NCI-H2196 (cell line): ENCODE data around the gene UXS1.

Experiments
- DNase-seq: peaks from one replicate; lab custom pipeline; 2025; ENCODE audit not compliant: unreplicated experiment; lab: John Stamatoyannopoulos, UW

UXS1 gene

GRCh38 chr2:106161938-106162820 is 31.9 kb downstream of the UXS1 start:
- DNase-seq, result peak; percentile 5

DNA sequence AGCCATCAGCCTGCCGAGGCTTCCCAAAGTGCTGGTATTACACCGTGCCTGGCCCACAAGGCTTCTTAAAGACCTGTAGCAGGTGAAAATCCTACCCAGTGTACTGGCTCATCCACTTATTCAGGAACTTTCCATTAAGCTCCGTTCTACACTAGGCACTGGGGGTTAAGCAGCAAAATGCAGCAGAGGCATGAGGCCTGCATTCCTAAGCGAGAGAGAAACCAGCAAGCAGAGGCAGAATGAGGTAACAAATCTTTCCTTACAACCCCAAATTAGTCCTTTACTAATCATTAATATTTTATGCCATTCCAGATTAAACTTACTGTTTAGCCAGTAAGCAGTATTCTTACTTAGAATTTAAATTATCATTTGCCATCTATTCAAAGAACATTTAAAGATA is 32.8 kb downstream of the UXS1 start:
- DNase-seq, result no peak

- DNase-seq, result no peak
Observed at GRCh38 chr2:106160786-106161261, 33.3 kb downstream of the UXS1 start.

- no peak for DNase-seq
Observed at GRCh38 chr2:106159866-106160785, 34.0 kb downstream of the UXS1 start.

DNA sequence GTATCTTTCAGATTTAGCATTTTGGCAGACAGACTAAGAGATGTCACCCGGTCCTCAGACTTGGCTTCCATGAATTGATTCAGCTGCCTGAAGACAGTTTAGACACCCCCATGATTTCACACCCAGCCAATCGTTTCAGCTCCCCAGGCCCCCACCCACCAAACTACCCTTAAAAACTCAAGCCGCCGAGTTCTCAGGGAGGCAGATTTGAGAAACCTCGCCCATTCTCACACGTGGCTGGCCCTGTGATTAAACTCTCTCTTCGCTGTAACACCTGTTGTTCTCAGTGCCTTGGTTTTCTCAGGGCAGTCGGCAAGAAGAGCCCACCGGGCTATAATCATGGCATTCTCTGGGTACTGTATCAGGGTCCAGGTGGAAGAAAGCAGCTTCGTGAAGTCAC is 35.2 kb downstream of the UXS1 start:
- no peak for DNase-seq

- DNase-seq, result no peak
Observed at GRCh38 chr2:106158131-106158530, 36.0 kb downstream of the UXS1 start.

GRCh38 chr2:106157416-106157815 is 36.7 kb downstream of the UXS1 start:
- no peak for DNase-seq

DNA sequence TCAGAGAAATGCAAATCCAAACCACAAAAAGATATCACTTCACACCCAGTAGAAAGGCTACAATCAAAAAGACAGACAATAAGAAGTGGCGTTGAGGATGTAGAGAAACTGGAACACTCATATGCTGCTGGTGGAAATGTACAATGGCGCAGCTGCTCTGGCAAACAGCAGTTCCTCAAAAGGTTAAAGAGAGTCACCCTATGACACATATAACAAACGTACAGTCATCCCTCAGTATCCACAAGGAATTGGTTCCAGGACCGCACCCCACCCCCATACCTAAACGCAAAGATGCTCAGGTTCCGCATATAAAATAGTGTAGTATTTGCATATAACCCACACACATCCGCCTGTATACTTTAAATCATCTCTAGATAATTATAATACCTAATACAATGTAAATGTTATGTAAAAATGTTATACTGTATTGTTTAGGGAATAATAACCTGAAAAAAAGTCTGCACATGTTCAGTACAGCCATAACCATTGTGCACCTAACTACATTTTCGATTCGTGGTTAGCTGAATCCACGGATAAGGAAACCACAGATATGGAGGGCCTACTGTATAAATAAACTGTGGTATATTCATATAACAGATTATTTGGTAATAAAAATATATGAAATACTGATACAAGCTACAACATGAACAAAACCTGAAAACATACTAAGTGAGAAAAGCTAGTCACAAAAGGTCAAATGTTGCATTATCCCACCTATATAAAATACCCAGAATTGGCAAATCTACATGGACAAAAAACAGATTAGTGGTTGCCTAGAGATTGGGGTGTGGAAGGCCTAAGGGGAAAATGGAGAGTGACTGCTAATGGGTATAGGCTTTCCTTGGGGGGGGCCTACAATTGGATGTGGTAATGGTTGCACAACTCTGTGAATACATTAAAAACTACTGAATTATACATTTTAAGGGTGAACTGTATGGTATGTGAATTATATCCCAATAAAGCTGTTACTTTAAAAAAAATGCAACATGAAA is 37.5 kb downstream of the UXS1 start:
- no peak for DNase-seq

DNA sequence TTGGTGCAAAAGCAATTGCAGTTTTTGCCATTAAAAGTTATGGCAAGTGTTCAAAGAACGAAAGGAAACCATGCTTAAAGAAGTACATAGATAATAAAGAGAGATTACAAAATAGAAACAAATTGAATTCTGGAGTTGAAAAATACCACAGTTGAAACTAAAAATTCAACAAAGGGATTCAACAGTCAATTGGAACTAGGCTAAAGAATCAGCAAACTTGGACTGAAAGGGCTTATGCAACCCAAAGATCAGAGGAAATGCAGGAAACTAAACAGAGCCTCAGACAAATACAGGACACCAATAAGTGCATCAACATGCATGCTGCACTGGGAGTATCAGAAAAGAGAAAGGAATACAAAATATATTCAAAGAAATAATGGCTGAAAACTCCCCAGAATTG is 40.3 kb downstream of the UXS1 start:
- DNase-seq, result no peak

DNA sequence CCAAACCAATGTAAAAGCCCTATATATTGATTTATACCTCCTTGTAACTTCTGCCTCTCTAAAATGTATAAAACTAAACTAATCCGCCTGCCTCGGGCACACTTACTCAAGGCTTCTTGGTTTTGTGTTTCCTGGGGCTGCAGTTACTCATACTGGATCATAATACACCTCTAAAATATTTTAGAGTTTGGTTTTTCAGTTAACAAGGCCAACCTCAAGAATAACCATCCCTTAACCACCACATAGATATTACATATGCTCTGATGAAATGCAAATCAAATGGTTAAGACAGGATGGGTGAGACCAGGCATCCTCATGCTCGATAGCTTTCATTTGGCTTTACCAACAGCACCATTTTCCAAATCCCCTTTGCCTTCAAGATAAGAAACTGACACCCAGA is 46.4 kb downstream of the UXS1 start:
- no peak for DNase-seq

DNA sequence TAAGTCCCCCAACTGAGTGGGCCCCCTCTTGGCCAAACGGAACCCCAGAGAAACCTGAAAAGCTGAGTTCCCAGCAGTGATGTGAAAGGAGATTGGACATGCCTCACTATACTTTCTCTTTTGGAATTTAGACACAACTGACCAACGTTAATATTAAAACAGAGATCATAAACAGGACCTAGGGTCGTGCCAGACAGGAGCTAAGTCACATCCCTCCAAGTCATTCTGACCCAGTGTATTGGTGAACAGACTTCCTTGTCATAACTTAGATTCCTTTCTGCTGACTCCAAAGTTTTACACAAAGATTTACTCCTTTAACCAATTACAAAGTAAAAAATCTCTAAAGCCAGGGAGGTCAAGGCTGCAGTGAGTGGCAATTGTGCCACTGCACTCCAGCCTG is 46.9 kb downstream of the UXS1 start:
- no peak for DNase-seq

GRCh38 chr2:106144621-106145331 is 49.3 kb downstream of the UXS1 start:
- DNase-seq, result no peak

DNA sequence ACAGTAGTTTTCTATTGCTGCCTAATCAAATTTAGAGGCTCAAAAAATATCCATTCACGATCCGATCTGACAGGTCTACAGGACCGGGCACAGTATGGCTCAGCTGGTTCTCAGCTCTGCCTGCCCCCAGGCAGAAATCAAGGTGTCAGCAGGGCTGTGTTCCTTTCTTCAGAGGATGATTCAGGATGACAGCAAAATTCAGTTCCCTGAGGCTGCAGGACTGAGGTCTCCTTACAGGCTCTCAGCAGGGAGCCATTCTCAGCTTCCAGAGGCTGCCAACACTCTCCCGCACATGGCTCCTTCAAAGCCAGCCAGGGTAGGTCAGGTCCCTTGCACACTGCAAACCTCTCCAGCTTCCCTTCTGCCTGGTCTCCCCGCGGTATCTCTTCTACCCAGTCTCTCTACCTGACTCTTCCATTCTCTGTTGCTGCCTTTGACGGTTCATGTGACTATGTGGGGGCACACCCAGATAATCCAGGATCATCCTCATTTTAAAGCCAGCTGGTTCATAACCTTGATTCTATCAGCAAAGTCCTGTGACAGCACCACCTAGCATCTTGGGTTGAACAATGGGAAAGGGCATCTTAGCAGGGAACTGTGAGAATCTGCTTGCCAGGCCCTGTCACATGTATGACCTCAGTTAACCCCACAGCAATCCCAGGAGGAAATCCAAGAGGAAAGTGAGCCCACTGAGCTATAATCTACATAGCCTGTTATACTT is 50.4 kb downstream of the UXS1 start:
- no peak for DNase-seq

- DNase-seq, result no peak
Observed at GRCh38 chr2:106142683-106143082, 51.4 kb downstream of the UXS1 start.

DNA sequence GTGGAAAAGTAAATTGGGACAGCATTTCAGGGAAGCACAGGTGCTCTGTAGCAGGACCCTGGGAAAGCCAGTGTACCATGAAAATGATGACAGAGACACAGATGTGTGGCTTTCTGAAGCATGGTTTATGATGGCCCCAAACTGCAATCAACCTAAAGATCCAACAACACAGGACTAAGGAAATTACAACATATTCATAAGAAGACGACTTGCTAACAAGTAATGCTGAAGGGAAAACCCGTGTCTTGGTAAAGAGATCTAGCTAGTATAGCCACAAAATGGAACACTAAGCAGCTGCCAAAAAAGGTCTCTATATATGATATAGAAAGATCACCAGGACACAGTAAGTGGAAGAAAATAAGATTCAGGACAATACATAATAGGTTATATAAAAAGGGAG is 53.2 kb downstream of the UXS1 start:
- DNase-seq, result no peak

- no peak for DNase-seq
Observed at GRCh38 chr2:106140113-106140512, 54.0 kb downstream of the UXS1 start.

DNA sequence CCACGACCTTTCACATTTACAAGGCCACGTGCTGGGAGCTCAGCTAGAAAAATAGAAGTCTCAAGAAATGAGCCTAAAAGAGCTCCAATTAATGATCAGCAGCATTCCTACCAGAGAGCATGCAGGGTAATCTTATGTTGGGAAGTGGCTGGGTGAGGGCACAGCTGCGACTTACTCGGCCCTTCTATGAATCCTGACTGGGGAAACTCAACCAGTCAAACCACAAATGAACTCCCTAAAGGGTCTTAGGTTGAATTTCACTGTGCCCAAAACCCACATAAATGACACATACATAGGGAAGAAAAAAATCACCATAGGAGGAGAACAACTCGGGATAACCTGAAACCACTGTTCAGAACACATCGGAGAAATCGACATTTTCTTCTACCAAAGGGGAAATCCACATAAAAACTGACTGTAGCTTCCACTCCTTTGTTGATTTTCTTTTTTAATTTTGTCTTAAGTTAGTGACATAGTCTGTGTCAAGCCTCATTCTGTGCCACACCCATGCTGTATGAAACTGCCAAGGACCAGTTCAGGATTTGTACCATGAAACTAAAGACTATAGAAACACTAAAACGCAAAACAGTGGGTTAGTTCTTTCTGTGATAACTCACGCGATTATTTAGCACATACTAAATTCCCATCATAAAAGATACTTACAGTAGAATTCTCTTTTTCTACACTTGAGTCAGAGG is 54.7 kb downstream of the UXS1 start:
- no peak for DNase-seq

DNA sequence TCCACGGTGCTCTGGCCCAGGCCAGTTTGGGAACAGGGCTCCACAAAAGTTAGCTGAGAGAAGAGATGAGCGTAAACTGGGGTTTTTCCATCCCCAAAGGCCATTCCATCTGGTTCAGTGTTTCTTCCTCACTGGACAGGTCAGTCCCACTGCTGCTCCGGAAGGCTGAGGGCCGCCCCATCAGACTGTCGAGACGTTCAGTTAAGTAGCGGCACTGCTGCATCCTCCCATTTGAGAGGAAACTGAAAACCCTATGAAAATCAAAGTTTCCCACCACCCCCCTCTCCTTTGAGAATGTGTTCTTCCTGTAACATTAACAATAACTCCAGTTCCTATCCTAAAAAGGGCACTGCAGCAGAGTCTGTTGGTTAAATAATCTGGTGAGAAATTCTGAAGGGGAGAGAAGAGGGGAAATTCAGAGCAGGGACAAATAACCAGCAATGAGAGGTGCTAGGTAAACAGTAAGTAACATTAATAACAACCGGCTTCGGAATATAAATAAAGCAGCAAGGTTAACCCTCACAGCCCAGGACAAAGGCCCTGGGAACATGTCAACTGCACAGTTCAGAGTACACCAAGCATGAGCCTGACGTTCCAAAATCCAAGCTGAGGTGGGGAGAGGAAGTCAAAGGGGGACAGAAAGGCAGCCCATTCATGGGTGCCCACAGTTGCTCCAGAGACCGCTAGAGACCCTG is 55.4 kb downstream of the UXS1 start:
- DNase-seq, result no peak
